Cardiac fibroblast (primary cell): ENCODE results near the gene HDAC4.

ENCODE experiments used
- DNase-seq, 2 donors: peaks; one replicate each; pipeline versions ENCODE4 v3.0.0 to v3.0.0-alpha.2; 2010; ENCODE audit warnings: low read depth in 2 of 2
- H3K4me3 ChIP-seq, 2 donors: replicated peaks in 1 of 2; 1 replicate in 1 of 2; 2 replicates in 1 of 2; pipeline ENCODE4 v1.5.1; 2011; ENCODE audit warnings: low read depth in 2 of 2, low read length in 2 of 2, mild to moderate bottlenecking in 2 of 2, moderate library complexity in 1 of 2
- TF ChIP-seq, protein P1 (sequence below): IDR thresholded peaks from one replicate; pipeline ENCODE4 v1.5.1; 2011; ENCODE audit warnings: low read depth, mild to moderate bottlenecking, low read length, inconsistent platforms

HDAC4 gene

DNA sequence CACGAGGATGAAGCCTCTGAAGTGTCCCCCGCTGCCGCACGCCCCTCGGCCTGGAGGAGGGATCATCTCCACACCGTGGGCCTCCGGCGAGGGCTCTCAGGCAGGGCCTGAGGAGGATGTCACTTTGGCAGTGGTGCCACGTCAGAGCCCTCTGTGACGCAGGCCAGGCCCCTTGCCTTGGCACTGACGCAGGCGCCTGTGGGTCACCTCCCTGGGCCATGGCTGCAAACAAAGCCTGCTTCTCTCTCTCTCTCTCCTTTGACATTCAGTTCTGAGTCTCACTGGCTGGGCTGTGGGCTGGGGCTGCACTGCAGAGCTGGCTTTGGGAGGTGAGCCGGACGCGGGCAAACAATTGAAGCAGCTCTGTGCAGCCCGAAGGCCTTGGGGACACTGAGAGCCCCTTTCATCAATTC lies 279.2 kb downstream of the HDAC4 start:
- H3K4me3 ChIP-seq, result no peak overlapping the region
- TF ChIP-seq, protein P1, sequence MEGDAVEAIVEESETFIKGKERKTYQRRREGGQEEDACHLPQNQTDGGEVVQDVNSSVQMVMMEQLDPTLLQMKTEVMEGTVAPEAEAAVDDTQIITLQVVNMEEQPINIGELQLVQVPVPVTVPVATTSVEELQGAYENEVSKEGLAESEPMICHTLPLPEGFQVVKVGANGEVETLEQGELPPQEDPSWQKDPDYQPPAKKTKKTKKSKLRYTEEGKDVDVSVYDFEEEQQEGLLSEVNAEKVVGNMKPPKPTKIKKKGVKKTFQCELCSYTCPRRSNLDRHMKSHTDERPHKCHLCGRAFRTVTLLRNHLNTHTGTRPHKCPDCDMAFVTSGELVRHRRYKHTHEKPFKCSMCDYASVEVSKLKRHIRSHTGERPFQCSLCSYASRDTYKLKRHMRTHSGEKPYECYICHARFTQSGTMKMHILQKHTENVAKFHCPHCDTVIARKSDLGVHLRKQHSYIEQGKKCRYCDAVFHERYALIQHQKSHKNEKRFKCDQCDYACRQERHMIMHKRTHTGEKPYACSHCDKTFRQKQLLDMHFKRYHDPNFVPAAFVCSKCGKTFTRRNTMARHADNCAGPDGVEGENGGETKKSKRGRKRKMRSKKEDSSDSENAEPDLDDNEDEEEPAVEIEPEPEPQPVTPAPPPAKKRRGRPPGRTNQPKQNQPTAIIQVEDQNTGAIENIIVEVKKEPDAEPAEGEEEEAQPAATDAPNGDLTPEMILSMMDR, result no peak
- no peak for DNase-seq

DNA sequence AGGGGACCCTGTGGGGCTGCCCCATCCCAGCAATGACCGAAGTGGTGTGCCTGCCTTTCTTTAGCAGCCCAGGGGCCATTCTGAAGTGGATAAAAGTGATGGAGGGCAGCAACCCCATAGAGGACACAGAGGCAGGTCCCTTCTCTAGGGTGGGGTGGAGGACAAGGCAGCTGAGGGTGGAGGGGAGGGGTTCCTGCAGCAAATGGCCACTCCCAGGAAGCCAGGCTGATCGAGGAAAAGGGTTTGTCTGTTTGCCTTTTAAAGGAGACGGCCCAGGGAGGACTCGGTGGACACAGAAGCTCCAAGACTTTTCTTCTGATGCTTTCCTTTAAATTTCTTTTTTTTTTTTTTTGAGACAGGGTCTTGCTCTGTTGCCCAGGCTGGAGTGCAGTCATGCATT lies 280.2 kb downstream of the HDAC4 start:
- DNase-seq, result no peak
- H3K4me3 ChIP-seq, result no peak overlapping the region
- TF ChIP-seq, protein P1, result no peak

DNA sequence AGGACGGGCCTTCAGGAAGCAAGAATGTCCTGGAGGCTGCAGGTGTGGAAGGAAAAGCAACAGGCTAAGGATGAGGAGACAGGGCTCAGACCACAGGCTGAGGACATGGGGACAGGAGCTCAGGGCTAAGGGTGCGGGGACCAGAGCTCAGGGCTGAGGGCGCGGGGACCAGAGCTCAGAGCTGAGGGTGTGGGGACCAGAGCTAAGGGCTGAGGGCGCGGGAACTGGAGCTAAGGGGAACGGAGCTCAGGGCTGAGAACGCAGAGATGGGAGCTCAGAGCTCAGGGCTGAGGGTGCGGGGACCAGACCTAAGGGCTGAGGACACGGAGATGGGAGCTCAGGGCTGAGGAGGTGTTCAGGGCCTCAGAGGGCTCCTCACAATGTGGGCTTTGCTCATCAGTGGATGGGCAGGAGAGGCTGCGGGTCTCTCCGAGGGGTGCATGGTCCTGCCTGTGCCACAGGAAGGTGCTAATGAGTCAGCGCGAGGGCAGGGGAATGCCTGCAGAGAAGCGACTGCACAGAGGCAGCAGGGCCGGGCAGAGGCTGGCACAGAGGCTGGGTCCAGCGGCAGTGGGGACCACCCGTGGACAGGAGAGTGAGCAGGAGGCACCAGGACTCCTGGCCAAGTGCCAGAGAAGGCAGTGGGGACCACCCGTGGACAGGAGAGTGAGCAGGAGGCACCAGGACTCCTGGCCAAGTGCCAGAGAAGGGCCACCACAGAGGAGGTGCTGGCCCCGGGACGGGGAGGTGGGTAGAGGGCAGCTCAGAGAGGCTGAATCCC lies 281.3 kb downstream of the HDAC4 start:
- no peak for DNase-seq
- H3K4me3 ChIP-seq, result no peak overlapping the region
- TF ChIP-seq, protein P1, result no peak

DNA sequence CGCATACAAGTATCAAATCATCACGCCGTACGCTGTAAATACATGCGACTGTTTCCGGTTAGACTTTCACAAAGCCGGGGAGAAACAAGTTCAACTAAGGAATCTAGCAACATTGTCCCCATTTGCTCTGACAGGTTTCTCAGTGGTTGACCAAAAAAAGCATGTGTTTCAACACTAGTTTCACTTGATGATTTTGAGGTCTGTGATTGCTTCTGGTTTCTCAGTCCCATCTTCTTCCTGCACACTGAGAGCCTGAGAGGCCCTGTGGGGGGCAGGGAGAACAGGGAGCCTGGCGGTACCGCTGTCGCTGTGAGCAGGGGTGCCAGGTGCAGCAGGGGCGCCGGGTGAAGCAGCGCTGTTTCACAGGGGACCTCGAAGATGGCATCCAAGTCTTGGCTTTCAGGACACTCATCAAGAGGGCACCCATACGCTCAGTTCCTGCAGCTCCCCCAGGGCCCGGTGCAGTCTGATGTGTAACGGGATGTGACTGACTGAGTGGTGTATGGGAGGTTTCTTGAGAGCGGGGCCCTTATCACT lies 282.1 kb downstream of the HDAC4 start:
- H3K4me3 ChIP-seq, result no peak overlapping the region
- TF ChIP-seq, protein P1, result no peak
- no peak for DNase-seq

DNA sequence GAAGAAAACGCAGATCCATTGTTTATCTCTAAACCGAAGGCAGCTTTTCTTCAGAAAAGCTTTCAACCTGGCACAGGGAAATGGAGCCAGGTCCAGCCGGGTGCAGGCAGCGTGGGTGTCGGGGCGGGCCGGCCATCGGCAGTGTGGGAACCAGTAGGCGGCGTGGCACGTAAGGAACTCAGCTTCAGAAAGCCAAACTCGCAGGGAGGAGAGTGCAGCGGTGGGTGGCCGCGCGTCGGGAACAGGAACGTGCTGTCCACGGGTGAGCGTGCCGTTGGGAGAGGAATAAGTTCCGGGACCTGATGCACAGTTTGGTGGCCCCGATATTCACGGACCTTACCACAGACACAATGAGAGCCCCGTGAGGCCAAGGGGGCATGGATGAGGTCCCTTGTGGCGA lies 282.6 kb downstream of the HDAC4 start:
- no peak overlapping the region for H3K4me3 ChIP-seq
- no peak for DNase-seq
- TF ChIP-seq, protein P1, result no peak

DNA sequence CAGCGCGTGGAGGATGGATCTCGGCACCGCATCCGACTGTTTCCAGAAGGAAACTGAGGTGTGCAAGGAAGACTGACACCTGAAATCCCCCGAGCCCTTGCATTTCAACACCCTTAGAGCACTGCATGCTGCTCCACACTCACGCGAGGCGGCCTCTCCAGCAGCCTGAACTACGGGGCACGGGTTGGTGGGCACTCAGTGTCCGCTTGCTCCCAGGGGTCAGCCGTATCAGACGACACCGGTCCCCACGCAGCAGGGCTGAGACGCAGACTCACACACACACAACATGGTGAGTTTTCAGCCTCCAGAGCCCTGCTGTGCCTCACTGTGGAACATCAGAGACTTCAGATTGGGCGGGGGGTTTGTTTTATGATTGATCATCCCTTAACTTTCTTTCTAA lies 283.0 kb downstream of the HDAC4 start:
- TF ChIP-seq, protein P1, result no peak
- no peak for DNase-seq
- H3K4me3 ChIP-seq, result no peak overlapping the region
